Neural cell (in vitro differentiated cells): ENCODE data around the gene DPM2. TPM values are rescaled to one million over a fixed set of nuclear protein-coding genes. Genes with fewer than 3 reads are reported as not detected.

ENCODE experiments used
- H2AFZ ChIP-seq: fragments of 200-600, 300-800 bp; sonication (generic), shearing (Covaris generic); 2 replicates; pipeline ENCODE4 v1.6.0; 2014; ENCODE audit warnings: low read depth, mild to moderate bottlenecking, antibody characterized with exemption, low read length, moderate library complexity
- H3F3A ChIP-seq: fragments of 200-600 bp; shearing (Covaris generic); 2 replicates; pipeline ENCODE4 v1.6.1; 2016; ENCODE audit warnings: mild to moderate bottlenecking, moderate library complexity, mixed read lengths, antibody characterized with exemption, low read length; ENCODE audit not compliant: insufficient read depth, poor library complexity, severe bottlenecking
- H3K27ac ChIP-seq: fragments of 200-600, 300-800 bp; sonication (generic), shearing (Covaris generic); 2 replicates; pipeline ENCODE4 v1.5.1; 2014; ENCODE audit warnings: mild to moderate bottlenecking, low read length, moderate library complexity
- H3K27me3 ChIP-seq: fragments of 300-800, 200-600 bp; sonication (generic), shearing (Covaris generic); 2 replicates; pipeline ENCODE4 v1.6.0; 2014; ENCODE audit warnings: mild to moderate bottlenecking, low read depth, low read length, moderate library complexity; ENCODE audit not compliant: insufficient read depth
- H3K36me3 ChIP-seq: fragments of 300-800, 200-600 bp; sonication (generic), shearing (Covaris generic); 2 replicates; pipeline ENCODE4 v1.5.1; 2014; ENCODE audit warnings: mild to moderate bottlenecking, antibody characterized with exemption, low read length, moderate library complexity; ENCODE audit not compliant: insufficient read depth
- H3K4me2 ChIP-seq: fragments of 300-800, 200-600 bp; sonication (generic), shearing (Covaris generic); 2 replicates; pipeline ENCODE4 v1.6.0; 2014; ENCODE audit warnings: mild to moderate bottlenecking, low read length
- H3K4me3 ChIP-seq: fragments of 300-800, 200-600 bp; sonication (generic), shearing (Covaris generic); 2 replicates; pipeline ENCODE4 v1.5.1; 2014; ENCODE audit warnings: mild to moderate bottlenecking, low read length, moderate library complexity
- H3K79me2 ChIP-seq: fragments of 200-600 bp; shearing (Covaris generic); replicated peaks from 2 replicates; pipeline ENCODE4 v1.6.0; 2014; ENCODE audit warnings: mild to moderate bottlenecking, low read length, moderate library complexity; ENCODE audit not compliant: insufficient read depth
- H3K9ac ChIP-seq: fragments of 300-800, 200-600 bp; sonication (generic), shearing (Covaris generic); 2 replicates; pipeline ENCODE4 v1.6.1; 2016; ENCODE audit warnings: mild to moderate bottlenecking, low read length, mixed read lengths
- H3K9me2 ChIP-seq: fragments of 200-600 bp; shearing (Covaris generic); 2 replicates; pipeline ENCODE4 v1.6.1; 2016; ENCODE audit warnings: mild to moderate bottlenecking, low read length, mixed read lengths; ENCODE audit not compliant: insufficient read depth
- H3K9me3 ChIP-seq: fragments of 200-600, 300-800 bp; sonication (generic), shearing (Covaris generic); 2 replicates; pipeline ENCODE4 v1.6.1; 2016; ENCODE audit warnings: mild to moderate bottlenecking, mixed run types, low read length, moderate library complexity, mixed read lengths
- H4K20me1 ChIP-seq: fragments of 200-600 bp; shearing (Covaris generic); 2 replicates; pipeline ENCODE4 v1.6.1; 2016; ENCODE audit warnings: mild to moderate bottlenecking, mixed run types; ENCODE audit not compliant: insufficient read depth
- CTCF ChIP-seq: fragments of 450-650 bp; IDR thresholded peaks from 2 replicates; pipeline ENCODE4 v1.5.1; 2014; ENCODE audit warnings: antibody characterized with exemption, mild to moderate bottlenecking, moderate library complexity; ENCODE audit not compliant: poor library complexity, severe bottlenecking
- EP300 ChIP-seq: fragments of 450-650 bp; conservative IDR thresholded peaks from 2 replicates; pipeline ENCODE4 v1.6.1; 2014; ENCODE audit warnings: antibody characterized with exemption, mild to moderate bottlenecking, moderate library complexity; ENCODE audit not compliant: poor library complexity, severe bottlenecking
- EZH2 ChIP-seq: fragments of 200-600, 300-800 bp; shearing (Covaris generic), sonication (generic); IDR thresholded peaks from 2 replicates; pipeline ENCODE4 v1.6.1; 2014; ENCODE audit warnings: antibody characterized with exemption, low read length, borderline replicate concordance, mild to moderate bottlenecking; ENCODE audit not compliant: insufficient read depth, poor library complexity, severe bottlenecking
- MXI1 ChIP-seq: fragments of 450-650 bp; conservative IDR thresholded peaks from 2 replicates; pipeline ENCODE4 v1.6.1; 2014; ENCODE audit warnings: antibody characterized with exemption, mild to moderate bottlenecking; ENCODE audit not compliant: poor library complexity, severe bottlenecking
- POLR2AphosphoS5 ChIP-seq: IDR thresholded peaks from 2 replicates; pipeline ENCODE4 v1.6.1; 2012
- RAD21 ChIP-seq: fragments of 450-650 bp; conservative IDR thresholded peaks from 2 replicates; pipeline ENCODE4 v1.6.1; 2014; ENCODE audit warnings: antibody characterized with exemption, mild to moderate bottlenecking, moderate library complexity
- REST ChIP-seq: IDR thresholded peaks from 2 replicates; pipeline ENCODE4 v1.6.1; 2012; ENCODE audit warnings: borderline replicate concordance
- SMC3 ChIP-seq: fragments of 450-650 bp; conservative IDR thresholded peaks from 2 replicates; pipeline ENCODE4 v1.6.1; 2014; ENCODE audit warnings: antibody characterized with exemption, mild to moderate bottlenecking, moderate library complexity; ENCODE audit not compliant: poor library complexity
- TAF1 ChIP-seq: IDR thresholded peaks from 2 replicates; pipeline ENCODE4 v1.6.1; 2012; ENCODE audit warnings: low read depth
- polyA plus RNA-seq: library from polyadenylated mRNA; depleted of rRNA; stranded (reverse); fragments of >200 nt; gene quantifications from 2 replicates; pipeline ENCODE4 v1.2.3, GENCODE V29; 2014

Gene DPM2
- polyA plus RNA-seq, 1 donor from 2014 or later: 30.5 TPM

GRCh38 chr9:127944586-127945218, 7.0 kb upstream of the DPM2 start:
- H3K4me2 ChIP-seq: no peak overlapping the region
- H3K27ac ChIP-seq: no peak overlapping the region
- TF ChIP-seq RAD21: no peak
- no peak for TF ChIP-seq TAF1
- TF ChIP-seq CTCF: no peak
- no peak for TF ChIP-seq MXI1
- TF ChIP-seq POLR2AphosphoS5: no peak
- no peak for TF ChIP-seq EP300
- no peak for TF ChIP-seq REST
- TF ChIP-seq EZH2: no peak
- no peak for TF ChIP-seq SMC3
- H4K20me1 ChIP-seq: no peaks in the 10 kb centered on the region
- no peaks in the 10 kb centered on the region for H3K9me2 ChIP-seq
- no peak overlapping the region for H3K4me3 ChIP-seq
- no peaks in the 10 kb centered on the region for H3K27me3 ChIP-seq
- H3K9me3 ChIP-seq: no peaks in the 10 kb centered on the region
- no peaks in the 10 kb centered on the region for H3K79me2 ChIP-seq
- H3F3A ChIP-seq: no peaks in the 10 kb centered on the region
- H3K36me3 ChIP-seq: no peaks in the 10 kb centered on the region
- no peak overlapping the region for H3K9ac ChIP-seq
- no peak overlapping the region for H2AFZ ChIP-seq

GRCh38 chr9:127943731-127944144, 6.1 kb upstream of the DPM2 start:
- Histone ChIP-seq H3K9me3 (no peaks in the 10 kb centered on the region), H2AFZ (no peak overlapping the region), H3K27me3 (no peaks in the 10 kb centered on the region), H3K79me2 (no peaks in the 10 kb centered on the region), H3K36me3 (no peaks in the 10 kb centered on the region), H3K9me2 (no peaks in the 10 kb centered on the region), H3K4me3 (no peak overlapping the region), H4K20me1 (no peaks in the 10 kb centered on the region), H3K9ac (no peak overlapping the region), H3F3A (no peaks in the 10 kb centered on the region), H3K4me2 (no peak overlapping the region), H3K27ac (no peak overlapping the region)
- TF ChIP-seq TAF1: no peak
- no peak for TF ChIP-seq REST
- peak; percentile 74 for TF ChIP-seq CTCF
- TF ChIP-seq MXI1: no peak
- TF ChIP-seq EP300: no peak
- no peak for TF ChIP-seq POLR2AphosphoS5
- TF ChIP-seq EZH2: no peak
- peak; percentile 67 for TF ChIP-seq RAD21
- peak; percentile 70 for TF ChIP-seq SMC3
